GM21367 (cell line): ENCODE measurements around the gene STX18.

Experiments
- ATAC-seq: cut with Tn5 transposase; IDR thresholded peaks from one replicate; pipeline ENCODE4 v1.9.1; 2021; ENCODE audit not compliant: unreplicated experiment

Gene STX18

DNA sequence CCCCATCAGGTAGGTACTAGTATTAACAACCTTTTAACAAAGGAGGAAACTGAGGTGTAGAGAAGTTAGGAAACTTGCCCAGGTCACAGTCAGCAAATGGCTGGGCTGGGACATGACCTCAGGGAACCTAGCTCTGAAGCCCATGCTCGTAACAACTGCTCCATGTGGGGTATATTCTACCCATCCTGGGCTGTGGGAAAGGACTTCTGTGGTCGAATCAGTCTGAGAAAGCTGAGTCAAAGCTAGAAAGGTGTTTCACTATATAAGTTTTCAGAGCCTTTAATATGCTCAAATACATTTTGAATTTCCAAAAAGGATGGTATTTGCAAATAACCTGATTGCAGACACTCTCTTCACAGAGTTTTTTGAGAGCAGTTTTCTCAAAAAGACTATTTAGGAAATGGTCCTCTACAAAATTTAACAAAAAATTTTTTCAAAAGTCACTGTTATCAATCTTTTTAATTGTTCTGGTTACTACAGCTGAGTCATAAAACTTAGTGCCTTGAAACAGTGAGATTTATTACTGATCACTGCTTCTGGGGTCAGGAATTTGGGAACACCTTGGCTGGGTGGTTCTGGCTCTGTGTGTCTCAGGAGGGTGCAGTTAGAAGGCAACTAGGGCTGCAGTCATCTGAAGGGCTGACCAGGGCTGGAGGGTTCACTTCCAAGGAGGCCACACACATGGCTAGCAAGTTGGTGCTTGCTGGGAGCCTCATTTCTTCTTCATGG, 101.4 kb downstream of the STX18 start:
- ATAC-seq, result no peak

- ATAC-seq, result no peak
Measured at GRCh38 chr4:4439782-4440181, 102.1 kb downstream of the STX18 start.

- ATAC-seq, result no peak
Measured at GRCh38 chr4:4438891-4439290, 103.0 kb downstream of the STX18 start.

DNA sequence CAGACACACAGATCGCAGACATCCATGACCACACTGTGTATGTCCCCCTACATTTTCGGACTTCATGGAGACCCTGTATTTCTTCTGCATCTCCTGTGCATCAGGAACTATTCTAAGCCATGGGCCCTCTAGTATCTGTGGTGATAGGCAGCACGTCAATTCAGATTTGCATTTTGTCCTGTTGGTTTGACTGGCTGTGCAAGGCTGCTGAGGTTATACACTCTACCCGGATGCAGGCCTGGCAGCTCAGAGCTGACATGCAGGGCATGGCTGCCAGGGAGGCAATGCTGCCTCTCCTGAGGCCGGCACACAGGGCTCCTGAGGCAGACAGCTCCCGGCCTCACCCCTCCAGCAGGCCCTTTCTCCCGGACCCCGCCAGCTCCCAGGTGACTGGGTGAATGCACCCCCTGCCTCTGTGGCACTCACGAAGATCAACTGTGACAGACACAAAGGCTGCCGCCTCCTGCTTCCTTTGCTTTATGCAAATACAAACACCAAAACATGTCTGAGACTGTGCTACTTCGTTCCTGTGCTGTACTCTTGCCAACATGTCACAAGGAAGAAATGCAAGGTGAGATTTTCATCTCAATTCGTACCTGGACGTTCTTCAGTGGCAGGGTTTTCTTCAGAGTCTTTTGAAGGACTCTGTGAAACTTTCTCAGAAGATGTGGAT, 103.9 kb downstream of the STX18 start:
- no peak for ATAC-seq

- ATAC-seq, result no peak
Measured at GRCh38 chr4:4436244-4436823, 105.5 kb downstream of the STX18 start.

- ATAC-seq, result no peak
Measured at GRCh38 chr4:4433941-4434340, 107.9 kb downstream of the STX18 start.

GRCh38 chr4:4432341-4433125, 109.3 kb downstream of the STX18 start:
- no peak for ATAC-seq

GRCh38 chr4:4430492-4431195, 111.2 kb downstream of the STX18 start:
- peak; percentile 77 for ATAC-seq

DNA sequence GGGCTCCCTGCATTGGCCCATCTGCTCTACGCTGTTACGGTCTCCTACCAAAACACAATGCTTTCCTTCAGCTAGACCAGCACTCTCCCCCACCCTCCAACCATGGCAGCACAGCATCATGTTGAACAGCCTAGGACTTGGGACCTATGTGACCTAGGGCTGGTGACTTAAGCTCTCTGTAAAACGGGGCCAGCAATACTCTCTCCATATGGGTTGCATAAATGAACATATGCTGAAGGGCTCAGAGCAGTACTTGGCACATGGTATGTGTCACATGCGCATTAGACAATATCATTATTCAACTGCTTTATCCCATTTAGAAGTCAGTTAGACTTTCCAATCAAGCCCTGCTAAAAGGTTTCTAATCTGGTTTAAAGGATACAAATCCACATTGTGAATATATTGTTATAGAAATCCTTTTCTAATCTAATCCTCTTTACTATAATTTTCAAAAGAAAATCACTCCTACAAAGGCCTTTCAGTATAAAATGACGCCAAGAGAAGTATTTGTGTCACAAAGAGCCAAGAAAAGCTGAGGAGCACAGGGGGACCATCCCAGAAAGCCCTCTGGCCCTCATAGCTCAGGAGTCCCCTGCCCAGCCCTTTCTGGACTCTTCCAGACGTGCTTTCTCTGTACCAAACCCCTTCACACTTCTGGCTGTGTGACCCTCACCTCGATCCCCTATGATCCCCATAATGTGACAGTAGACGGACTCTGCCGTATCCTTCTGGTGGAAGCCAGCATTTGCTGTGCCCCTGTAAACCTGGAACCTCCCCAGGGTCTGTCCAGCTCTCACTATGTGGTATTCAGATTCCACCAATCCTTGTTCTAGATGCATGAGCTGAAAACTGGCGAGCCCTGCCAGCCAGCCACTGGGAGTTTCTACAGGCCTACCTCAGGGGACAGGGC, 112.6 kb downstream of the STX18 start:
- no peak for ATAC-seq

GRCh38 chr4:4427886-4428285, 114.0 kb downstream of the STX18 start:
- no peak for ATAC-seq

- ATAC-seq, result no peak
Measured at GRCh38 chr4:4427121-4427870, 114.6 kb downstream of the STX18 start.

DNA sequence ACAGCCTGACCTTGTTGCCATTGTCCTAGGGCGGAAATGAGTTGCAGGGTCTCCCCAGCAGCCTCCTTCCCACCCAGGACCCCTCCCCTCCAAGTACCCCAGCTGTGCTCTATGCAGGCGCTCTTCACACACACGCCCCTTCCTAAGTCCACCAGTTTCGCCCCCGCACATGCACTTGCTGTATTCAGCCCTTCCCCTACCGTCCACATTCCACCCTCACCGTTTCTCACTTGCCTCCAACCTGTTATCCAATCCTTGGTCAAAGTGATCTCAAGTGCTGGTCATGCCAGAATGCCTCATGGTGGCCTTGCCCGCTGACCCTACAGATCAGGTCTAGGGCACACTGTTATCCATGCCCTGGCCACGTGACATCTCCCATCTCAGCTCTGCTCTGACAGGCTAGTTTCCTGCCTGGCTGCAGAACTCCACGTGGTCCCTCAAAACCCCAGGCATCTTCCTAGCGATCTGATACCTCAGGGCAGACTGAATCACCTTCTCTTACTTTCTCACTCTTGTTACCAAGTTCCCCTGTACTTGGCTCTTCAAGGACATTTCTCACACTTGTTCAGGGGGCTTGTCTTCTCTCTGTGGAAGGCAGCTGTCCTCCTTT, 115.2 kb downstream of the STX18 start:
- ATAC-seq, result no peak

- no peak for ATAC-seq
Measured at GRCh38 chr4:4425696-4426095, 116.2 kb downstream of the STX18 start.

GRCh38 chr4:4425119-4425690, 116.6 kb downstream of the STX18 start:
- no peak for ATAC-seq

DNA sequence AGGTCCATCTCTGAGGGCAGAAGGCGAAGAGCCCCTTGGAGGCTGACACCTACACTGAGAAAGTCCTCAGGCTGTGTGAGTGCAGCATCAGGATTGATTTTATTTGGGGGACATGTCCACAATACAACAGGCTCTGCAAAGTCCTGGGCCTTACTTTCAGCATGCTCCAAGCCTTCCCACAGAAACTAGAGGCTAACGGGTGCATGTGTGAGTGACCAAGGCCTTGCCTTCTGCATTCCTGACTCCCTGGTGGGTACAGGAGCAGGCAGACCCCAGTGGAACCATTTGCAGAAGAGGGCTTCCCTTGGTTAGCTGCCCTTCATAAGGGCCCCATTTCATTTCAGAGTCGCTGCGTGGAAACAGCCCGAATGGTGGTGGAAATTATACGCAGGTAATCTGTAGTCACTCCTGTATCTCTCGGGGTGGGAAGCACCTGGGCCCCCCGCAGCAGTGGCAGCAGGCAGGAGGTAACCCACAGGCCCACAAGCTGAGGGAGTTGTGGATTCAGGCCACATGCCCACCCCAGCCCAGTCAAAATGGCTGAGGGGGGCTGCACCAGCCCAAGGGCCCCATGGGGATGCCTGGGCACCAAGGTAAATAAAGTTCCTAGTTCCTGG, 117.2 kb downstream of the STX18 start:
- no peak for ATAC-seq

- ATAC-seq, result no peak
Measured at GRCh38 chr4:4423706-4424498, 117.9 kb downstream of the STX18 start.

DNA sequence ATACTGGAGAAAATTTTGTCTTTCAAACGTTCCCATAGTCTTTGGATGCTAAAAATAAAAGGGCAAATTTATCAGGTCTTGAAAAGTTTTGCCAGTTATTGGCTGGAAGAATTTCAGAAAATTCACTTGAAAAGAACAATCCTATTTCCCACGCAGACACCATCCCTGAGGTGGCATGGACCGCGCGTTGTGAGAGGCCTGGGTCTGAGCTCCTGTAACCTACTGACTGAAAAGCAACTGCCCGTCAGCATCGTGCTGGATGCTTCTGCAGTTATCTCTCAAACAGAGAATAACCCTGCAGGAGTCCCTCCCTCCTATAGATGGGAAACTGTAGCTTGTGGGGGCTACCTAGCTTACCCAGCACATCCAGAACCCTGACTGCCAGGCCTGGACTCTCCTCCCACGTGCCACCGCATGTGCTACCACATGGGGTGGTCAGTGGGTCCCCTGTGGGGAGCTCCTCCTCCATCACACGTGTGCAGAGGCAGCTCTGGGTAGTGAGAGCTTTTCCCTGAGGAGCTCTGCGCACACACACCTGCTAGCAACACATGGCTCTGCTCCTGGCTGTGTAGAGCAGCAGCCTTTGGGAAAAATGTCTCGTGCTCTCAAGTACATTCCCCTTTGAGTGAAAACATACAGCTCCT, 118.9 kb downstream of the STX18 start:
- no peak for ATAC-seq
